Kidney (tissue), 14 donors: ENCODE data around the gene PRMT3. TPM values are rescaled to one million over a fixed set of nuclear protein-coding genes. Genes with fewer than 3 reads are reported as not detected.
A peak's percentile ranks its signal among the peaks of the same experiment; 100 is the strongest.

ENCODE experiments used
- DNase-seq, 5 donors: peaks; one replicate each; pipeline ENCODE4 v3.0.0-alpha.2; 2013 to 2020
- FAIRE-seq: peaks from 2 replicates; lab custom pipeline; 2012; peaks lifted over from hg19 to GRCh38; lab: Jason Lieb, UNC
- H3K27ac ChIP-seq, 2 donors: one replicate each; pipeline ENCODE4 v1.7.0; 2013; ENCODE audit warnings: low read depth in 2 of 2, low read length in 2 of 2, inconsistent platforms in 1 of 2
- H3K27me3 ChIP-seq: one replicate; pipeline ENCODE4 v1.7.1; 2013; ENCODE audit warnings: low read length, inconsistent platforms; ENCODE audit not compliant: control insufficient read depth, insufficient read depth
- H3K36me3 ChIP-seq, 3 donors: one replicate each; pipeline versions ENCODE4 v1.7.0 to v1.7.1; 2013; ENCODE audit warnings: low read length in 3 of 3, control low read depth in 1 of 3, inconsistent platforms in 1 of 3; ENCODE audit not compliant: insufficient read depth in 3 of 3, control insufficient read depth in 2 of 3
- H3K4me1 ChIP-seq, 3 donors: one replicate each; pipeline versions ENCODE4 v1.7.0 to v1.7.1; 2013; ENCODE audit warnings: low read length in 3 of 3, inconsistent platforms in 1 of 3, low read depth in 1 of 3; ENCODE audit not compliant: control insufficient read depth in 2 of 3, insufficient read depth in 2 of 3
- H3K4me3 ChIP-seq, 3 donors: one replicate each; pipeline versions ENCODE4 v1.7.0 to v1.8.1; 2013; ENCODE audit warnings: low read length in 3 of 3, control low read depth in 1 of 3, inconsistent platforms in 1 of 3
- H3K9ac ChIP-seq, 3 donors: one replicate each; pipeline versions ENCODE4 v1.7.0 to v1.7.1; 2013; ENCODE audit warnings: low read length in 3 of 3, control low read depth in 1 of 3, inconsistent platforms in 1 of 3
- H3K9me3 ChIP-seq, 3 donors: one replicate each; pipeline versions ENCODE4 v1.7.0 to v1.7.1; 2013; ENCODE audit warnings: low read length in 3 of 3, control low read depth in 1 of 3, inconsistent platforms in 1 of 3; ENCODE audit not compliant: control insufficient read depth in 2 of 3, insufficient read depth in 1 of 3
- intact Hi-C: fragments of 100-400 bp; cut with DNase I; formaldehyde crosslinking; loops from one replicate; pipeline ENCODE4 v1.11.1; 2022
- polyA plus RNA-seq: library from polyadenylated mRNA; stranded (reverse); fragments of 350-450 nt; fragmentation: Illumina TruSeq; extraction: RNeasy Lipid Tissue Mini Kit (QIAGEN cat#74804); gene quantifications from one replicate; pipeline ENCODE4 v1.2.3, GENCODE V29; 2014; ENCODE audit warnings: low read depth, low replicate concordance; ENCODE audit not compliant: insufficient read depth
- total RNA-seq: library from RNA; stranded (reverse); fragmentation: NEBNext Ultra II Directional; extraction: Animal tissue kit (Norgen Biotek cat#: 25700); gene quantifications from one replicate; pipeline ENCODE4 v1.2.1, GENCODE V29; 2021
- TF ChIP-seq, protein P1 (sequence below): IDR thresholded peaks from 3 replicates; pipeline ENCODE4 v1.5.1; 2012; ENCODE audit warnings: mild to moderate bottlenecking, moderate library complexity, borderline replicate concordance; ENCODE audit not compliant: insufficient read depth; ENCODE audit errors: extremely low read depth
- donor health status: control.
- donor health status: control.
- donor health status: control.
- donor health status: control.
- donor health status: control.
- donor health status: DM: yes; HTN: yes; CAD: no.
- donor health status: Normal renal cell carcinoma (clear cell type).

Gene PRMT3
- total and polyA plus RNA-seq, 2 donors from 2014 or later: 6.8 to 16.0 TPM

DNA sequence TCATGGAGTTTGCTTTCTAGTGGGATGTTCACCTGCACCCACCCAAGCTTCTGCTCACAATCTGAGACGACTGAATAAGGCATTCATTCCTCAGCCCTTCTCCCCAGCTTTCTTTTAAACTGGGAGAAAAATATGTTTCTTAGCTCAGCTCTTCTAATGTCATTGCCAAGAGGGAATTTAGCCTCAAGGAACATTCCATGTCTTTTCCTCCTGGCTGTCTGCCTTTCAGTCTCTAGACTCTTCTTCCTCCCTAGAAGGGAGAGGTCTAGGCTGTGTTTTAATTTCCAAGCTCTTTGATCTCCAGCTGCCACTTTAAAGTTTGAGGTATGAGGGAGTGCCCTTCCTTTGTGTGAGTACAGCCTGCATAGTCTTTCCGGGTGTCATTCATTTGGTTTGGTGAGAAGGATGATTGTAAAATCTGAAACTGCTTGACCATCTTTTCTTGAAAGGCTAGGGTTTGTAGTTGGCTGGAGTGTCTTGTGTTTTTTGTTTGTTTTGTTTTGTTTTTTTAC is 35.7 kb upstream of the PRMT3 start:
- H3K36me3 ChIP-seq: no peaks in the 10 kb centered on the region
- no peaks in the 10 kb centered on the region for H3K4me1 ChIP-seq
- no peak for FAIRE-seq
- no peaks in the 10 kb centered on the region for H3K27me3 ChIP-seq
- H3K4me3 ChIP-seq: no peak overlapping the region
- TF ChIP-seq, protein P1, sequence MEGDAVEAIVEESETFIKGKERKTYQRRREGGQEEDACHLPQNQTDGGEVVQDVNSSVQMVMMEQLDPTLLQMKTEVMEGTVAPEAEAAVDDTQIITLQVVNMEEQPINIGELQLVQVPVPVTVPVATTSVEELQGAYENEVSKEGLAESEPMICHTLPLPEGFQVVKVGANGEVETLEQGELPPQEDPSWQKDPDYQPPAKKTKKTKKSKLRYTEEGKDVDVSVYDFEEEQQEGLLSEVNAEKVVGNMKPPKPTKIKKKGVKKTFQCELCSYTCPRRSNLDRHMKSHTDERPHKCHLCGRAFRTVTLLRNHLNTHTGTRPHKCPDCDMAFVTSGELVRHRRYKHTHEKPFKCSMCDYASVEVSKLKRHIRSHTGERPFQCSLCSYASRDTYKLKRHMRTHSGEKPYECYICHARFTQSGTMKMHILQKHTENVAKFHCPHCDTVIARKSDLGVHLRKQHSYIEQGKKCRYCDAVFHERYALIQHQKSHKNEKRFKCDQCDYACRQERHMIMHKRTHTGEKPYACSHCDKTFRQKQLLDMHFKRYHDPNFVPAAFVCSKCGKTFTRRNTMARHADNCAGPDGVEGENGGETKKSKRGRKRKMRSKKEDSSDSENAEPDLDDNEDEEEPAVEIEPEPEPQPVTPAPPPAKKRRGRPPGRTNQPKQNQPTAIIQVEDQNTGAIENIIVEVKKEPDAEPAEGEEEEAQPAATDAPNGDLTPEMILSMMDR: no peak
- intact Hi-C loops: loop anchor here (10.0 kb wide), 1 partner anchor 217 kb away; no protein-coding TSS in a partner anchor
- H3K9me3 ChIP-seq: no peaks in the 10 kb centered on the region
- no peak overlapping the region for H3K9ac ChIP-seq
- no peak for DNase-seq
- no peak overlapping the region for H3K27ac ChIP-seq

DNA sequence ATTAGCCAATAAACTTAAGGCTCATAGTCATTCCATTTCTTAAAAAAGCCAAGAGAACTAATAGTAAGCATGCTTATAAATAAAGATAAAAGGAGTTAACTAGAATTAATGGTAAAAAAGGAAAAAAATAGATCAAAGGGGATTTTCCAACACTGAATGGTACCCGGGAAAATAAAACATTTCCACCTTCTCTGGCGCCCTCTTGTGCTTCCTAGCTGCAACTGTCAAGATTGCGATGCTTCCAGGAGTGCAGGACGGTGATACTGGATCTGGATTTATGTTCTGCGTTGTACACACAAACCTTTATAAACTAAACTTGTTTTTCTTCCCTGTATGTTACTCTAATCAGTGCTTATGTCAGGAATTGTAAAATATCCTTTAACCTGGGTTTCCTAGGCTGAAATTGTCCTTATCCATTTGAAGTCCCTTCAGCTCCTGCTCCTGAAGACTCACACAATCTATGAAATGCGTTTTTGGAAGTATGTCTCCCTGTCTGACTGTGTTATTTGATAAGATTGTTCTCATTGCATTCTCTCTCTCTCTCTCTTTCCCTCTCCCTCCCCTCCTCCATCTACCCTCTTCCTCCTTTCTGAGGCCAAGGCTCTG is 33.6 kb upstream of the PRMT3 start:
- H3K4me3 ChIP-seq: no peak overlapping the region
- H3K27me3 ChIP-seq: no peaks in the 10 kb centered on the region
- intact Hi-C loops: loop anchor here (10.0 kb wide), 1 partner anchor 219 kb away; no protein-coding TSS in a partner anchor
- TF ChIP-seq, protein P1: peak; percentile 66
- H3K9ac ChIP-seq: no peak overlapping the region
- no peaks in the 10 kb centered on the region for H3K36me3 ChIP-seq
- DNase-seq: peak in 3 of 5 donors; percentile 34 to 62 (median 53)
- no peaks in the 10 kb centered on the region for H3K9me3 ChIP-seq
- H3K4me1 ChIP-seq: no peaks in the 10 kb centered on the region
- H3K27ac ChIP-seq: no peak overlapping the region
- FAIRE-seq: peak; percentile 78

DNA sequence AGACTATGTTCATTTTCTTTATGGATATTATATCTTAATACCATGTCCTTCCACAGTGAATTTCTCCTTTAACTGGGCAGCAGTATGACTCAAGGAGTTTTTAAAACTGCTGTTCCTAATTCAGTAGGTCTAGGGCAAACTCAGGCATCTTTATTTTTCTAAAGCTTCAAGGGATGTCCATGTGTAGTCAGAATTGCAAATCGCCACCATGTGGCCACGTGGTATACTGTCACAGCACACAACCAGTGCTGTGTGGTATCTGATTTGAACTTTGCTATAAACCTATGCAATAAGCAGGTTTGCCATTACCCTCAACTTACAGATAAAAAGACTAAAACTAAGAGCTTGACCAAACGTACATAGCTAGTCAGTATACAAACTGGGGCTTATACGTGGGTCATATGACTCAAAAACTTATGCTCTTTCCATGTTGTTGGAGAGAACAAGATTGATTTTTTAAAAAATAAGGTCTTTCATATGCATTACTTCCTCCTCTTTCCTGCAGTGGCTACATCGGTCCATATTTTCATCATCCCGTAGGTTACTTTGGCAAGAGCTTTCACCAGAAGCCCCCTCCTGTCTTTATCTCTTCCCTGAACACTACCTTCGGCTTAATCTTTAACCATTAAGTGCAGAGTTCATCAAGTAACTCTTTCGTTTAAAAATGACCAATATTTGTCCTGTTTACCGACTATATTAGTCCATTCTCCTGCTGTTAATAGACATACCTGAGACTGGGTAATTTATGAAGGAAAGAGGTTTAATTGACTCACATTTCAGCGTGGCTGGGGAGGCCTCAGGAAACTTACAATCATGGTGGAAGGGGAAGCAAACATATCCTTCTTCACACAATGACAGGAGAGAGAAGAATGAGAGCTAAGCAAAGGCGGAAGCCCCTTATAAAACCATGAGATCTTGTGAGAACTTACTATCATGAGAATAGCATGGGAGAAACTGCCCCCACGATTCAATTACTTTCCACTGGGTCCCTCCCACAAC is 32.0 kb upstream of the PRMT3 start:
- H3K9me3 ChIP-seq: no peaks in the 10 kb centered on the region
- H3K4me3 ChIP-seq: no peak overlapping the region
- TF ChIP-seq, protein P1: peak; percentile 62
- FAIRE-seq (no peak), DNase-seq (peak in 3 of 5 donors; percentile 24 to 51 (median 36))
- H3K9ac ChIP-seq: no peak overlapping the region
- no peaks in the 10 kb centered on the region for H3K27me3 ChIP-seq
- H3K4me1 ChIP-seq: no peaks in the 10 kb centered on the region
- H3K36me3 ChIP-seq: no peaks in the 10 kb centered on the region
- no peak overlapping the region for H3K27ac ChIP-seq
- intact Hi-C loops: loop anchor here (10.0 kb wide), 1 partner anchor 221 kb away; no protein-coding TSS in a partner anchor
